PFSK-1 (cell line): ENCODE results near the gene SLC25A48.

Experiments
- FOXP2 ChIP-seq: optimal IDR thresholded peaks from 2 replicates; pipeline ENCODE3; 2011; ENCODE audit warnings: borderline replicate concordance, control low read depth, inconsistent platforms; ENCODE audit not compliant: insufficient read depth; ENCODE audit errors: extremely low read length, extremely low read depth
- POLR2AphosphoS5 ChIP-seq: IDR thresholded peaks from 2 replicates; pipeline ENCODE4 v1.6.1; 2012; ENCODE audit warnings: low read depth, mild to moderate bottlenecking, control low read depth, low read length, moderate library complexity
- REST ChIP-seq, 2 experiments: IDR thresholded peaks; 2 replicates each; pipeline versions ENCODE4 v1.6.1 to v1.8.0; 2011 to 2012; ENCODE audit warnings: low read depth in 2 of 2, low read length in 2 of 2, control low read depth in 1 of 2, inconsistent platforms in 1 of 2, mild to moderate bottlenecking in 1 of 2, moderate library complexity in 1 of 2; ENCODE audit not compliant: insufficient read depth in 1 of 2
- SIN3A ChIP-seq: IDR thresholded peaks from 2 replicates; pipeline ENCODE4 v1.6.1; 2012; ENCODE audit warnings: mild to moderate bottlenecking, low read length, moderate library complexity, borderline replicate concordance; ENCODE audit not compliant: insufficient read depth
- TAF1 ChIP-seq: IDR thresholded peaks from 2 replicates; pipeline ENCODE4 v1.6.1; 2012; ENCODE audit warnings: low read length, control low read depth, borderline replicate concordance; ENCODE audit not compliant: insufficient read depth

The SLC25A48 gene

GRCh38 chr5:135839566-135839965 is 5.1 kb downstream of the SLC25A48 start:
- TF ChIP-seq FOXP2, result no peak
- no peak for TF ChIP-seq TAF1
- no peak for TF ChIP-seq REST (IDR thresholded peaks at IDR 0.05; ENCODE audit: insufficient read depth in 1 of 2, low read depth in 2 of 2, low read length in 2 of 2)
- TF ChIP-seq SIN3A, result no peak

- TF ChIP-seq SIN3A, result no peak
- no peak for TF ChIP-seq REST (IDR thresholded peaks at IDR 0.05; ENCODE audit: insufficient read depth in 1 of 2, low read depth in 2 of 2, low read length in 2 of 2)
- TF ChIP-seq FOXP2, result no peak
- TF ChIP-seq TAF1, result no peak
- TF ChIP-seq POLR2AphosphoS5, result no peak
Measured at GRCh38 chr5:135840959-135841358, 6.5 kb downstream of the SLC25A48 start.

DNA sequence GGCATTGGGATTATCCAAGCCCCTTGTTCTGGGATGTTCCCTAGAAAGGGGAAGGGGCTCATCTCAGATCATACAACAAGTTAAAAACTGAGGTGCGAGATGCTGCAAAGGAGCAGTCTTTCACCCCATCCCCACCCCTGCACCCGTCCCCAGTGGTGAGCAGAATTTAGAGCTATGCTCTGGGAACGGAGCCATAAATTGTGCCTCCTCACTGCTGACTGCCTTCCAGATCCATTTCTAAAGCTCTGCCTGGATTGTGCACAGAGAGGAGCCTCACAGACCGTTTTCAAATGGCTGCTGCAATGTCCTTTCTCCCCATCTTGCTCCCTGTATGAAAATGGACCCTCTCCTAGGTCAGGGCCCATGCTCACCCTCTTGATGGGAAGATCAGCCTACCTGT is 8.3 kb downstream of the SLC25A48 start:
- TF ChIP-seq FOXP2 (no peak), REST (IDR thresholded peaks at IDR 0.05; ENCODE audit: insufficient read depth in 1 of 2, low read depth in 2 of 2, low read length in 2 of 2) (no peak), SIN3A (no peak), TAF1 (no peak), POLR2AphosphoS5 (no peak)

- TF ChIP-seq TAF1 (no peak), POLR2AphosphoS5 (no peak), REST (IDR thresholded peaks at IDR 0.05; ENCODE audit: insufficient read depth in 1 of 2, low read depth in 2 of 2, low read length in 2 of 2) (no peak), FOXP2 (no peak), SIN3A (no peak)
Measured at GRCh38 chr5:135843571-135844337, 9.3 kb downstream of the SLC25A48 start.
